ENCODE measurements around the gene ARCN1.
A peak's percentile ranks its signal among the peaks of the same experiment; 100 is the strongest.

The ARCN1 gene

GRCh38 chr11:118524757-118525470 lies 47.3 kb upstream of the ARCN1 start:
- H3K4ac ChIP-seq (ENCODE audit: low read depth in 1 of 2, low read length in 2 of 2), result no peak overlapping the region
- no peak overlapping the region for H2AK5ac ChIP-seq (ENCODE audit: low read length, severe bottlenecking)
- WGBS, result 98% methylated on average over 6 of the region's 6 CpGs
- no peak overlapping the region for H3K4me3 ChIP-seq (ENCODE audit: insufficient read depth in 1 of 2, low read depth in 1 of 2, low read length in 2 of 2)
- H2BK5ac ChIP-seq (ENCODE audit: low read depth, low read length, poor library complexity, severe bottlenecking), result no peak overlapping the region
- H3K27me3 ChIP-seq (ENCODE audit: control insufficient read depth in 1 of 2, insufficient read depth in 1 of 2, low read length in 2 of 2), result no peaks in the 10 kb centered on the region
- H3K23ac ChIP-seq (ENCODE audit: low read length in 2 of 2), result no peak overlapping the region
- H3K9ac ChIP-seq (ENCODE audit: low read length), result no peak overlapping the region
- H3K18ac ChIP-seq (ENCODE audit: low read depth in 1 of 2, low read length in 2 of 2), result no peak overlapping the region
- no peak overlapping the region for H2AFZ ChIP-seq (ENCODE audit: low read depth, low read length)
- no peak overlapping the region for H3K14ac ChIP-seq (ENCODE audit: low read length in 2 of 2)
- H2BK15ac ChIP-seq (ENCODE audit: low read depth, poor library complexity, severe bottlenecking), result no peak overlapping the region
- H2BK120ac ChIP-seq (ENCODE audit: low read depth, low read length), result no peak overlapping the region
- H3K9me3 ChIP-seq (ENCODE audit: control insufficient read depth, low read length), result no peaks in the 10 kb centered on the region
- H3K27ac ChIP-seq (ENCODE audit: low read length, poor library complexity, severe bottlenecking), result no peak overlapping the region
- DNase-seq, result no peak
- peaks cover 15% of the 10 kb centered on the region for H3K79me1 ChIP-seq (replicated peaks; ENCODE audit: low read length, poor library complexity, severe bottlenecking)
- no peak overlapping the region for H2BK12ac ChIP-seq (ENCODE audit: low read length in 2 of 2)
- H3K4me2 ChIP-seq (ENCODE audit: low read length, poor library complexity, severe bottlenecking), result no peak overlapping the region
- H3K4me1 ChIP-seq (ENCODE audit: control insufficient read depth, insufficient read depth, low read depth, low read length), result peaks cover 5% of the 10 kb centered on the region
- H4K8ac ChIP-seq (ENCODE audit: low read length), result no peak overlapping the region
- no peak overlapping the region for H4K91ac ChIP-seq (ENCODE audit: low read length)
- peaks cover 43 to 67% of the 10 kb centered on the region in 2 experiments for H3K36me3 ChIP-seq (ENCODE audit: control insufficient read depth in 1 of 2, insufficient read depth in 2 of 2, low read depth in 1 of 2, low read length in 2 of 2)

- DNase-seq, result no peak
- Histone ChIP-seq H3K23ac (ENCODE audit: low read length in 2 of 2) (no peak overlapping the region), H3K9ac (ENCODE audit: low read length) (no peak overlapping the region), H2BK15ac (ENCODE audit: low read depth, poor library complexity, severe bottlenecking) (no peak overlapping the region), H3K27ac (ENCODE audit: low read length, poor library complexity, severe bottlenecking) (no peak overlapping the region), H2BK120ac (ENCODE audit: low read depth, low read length) (no peak overlapping the region), H3K4me3 (ENCODE audit: insufficient read depth in 1 of 2, low read depth in 1 of 2, low read length in 2 of 2) (no peak overlapping the region), H3K9me3 (ENCODE audit: control insufficient read depth, low read length) (no peaks in the 10 kb centered on the region), H2BK5ac (ENCODE audit: low read depth, low read length, poor library complexity, severe bottlenecking) (no peak overlapping the region), H3K4me2 (ENCODE audit: low read length, poor library complexity, severe bottlenecking) (no peak overlapping the region), H2BK12ac (ENCODE audit: low read length in 2 of 2) (no peak overlapping the region), H2AFZ (ENCODE audit: low read depth, low read length) (no peak overlapping the region), H4K91ac (ENCODE audit: low read length) (no peak overlapping the region), H3K4me1 (ENCODE audit: control insufficient read depth, insufficient read depth, low read depth, low read length) (peaks cover 9% of the 10 kb centered on the region), H3K4ac (ENCODE audit: low read depth in 1 of 2, low read length in 2 of 2) (no peak overlapping the region), H3K14ac (ENCODE audit: low read length in 2 of 2) (no peak overlapping the region), H3K79me1 (replicated peaks; ENCODE audit: low read length, poor library complexity, severe bottlenecking) (peaks cover 22% of the 10 kb centered on the region), H4K8ac (ENCODE audit: low read length) (no peak overlapping the region), H3K36me3 (ENCODE audit: control insufficient read depth in 1 of 2, insufficient read depth in 2 of 2, low read depth in 1 of 2, low read length in 2 of 2) (peaks cover 34 to 49% of the 10 kb centered on the region in 2 experiments), H3K18ac (ENCODE audit: low read depth in 1 of 2, low read length in 2 of 2) (no peak overlapping the region), H2AK5ac (ENCODE audit: low read length, severe bottlenecking) (no peak overlapping the region), H3K27me3 (ENCODE audit: control insufficient read depth in 1 of 2, insufficient read depth in 1 of 2, low read length in 2 of 2) (no peaks in the 10 kb centered on the region)
- WGBS, result 100% methylated on average over 2 of the region's 2 CpGs
Observed at GRCh38 chr11:118526688-118527087, 45.5 kb upstream of the ARCN1 start.

GRCh38 chr11:118527109-118527508 lies 45.1 kb upstream of the ARCN1 start, which contains the start of gene TTC36:
TTC36 (plus strand) TSS chr11:118527474; CDS start chr11:118527495, 21 bp downstream.
- Histone ChIP-seq H4K91ac (ENCODE audit: low read length) (no peak within 1 kb of the TSS), H3K4me2 (ENCODE audit: low read length, poor library complexity, severe bottlenecking) (no peak within 1 kb of the TSS), H3K79me1 (replicated peaks; ENCODE audit: low read length, poor library complexity, severe bottlenecking) (peaks cover 26% of the 10 kb centered on the region), H3K14ac (ENCODE audit: low read length in 2 of 2) (no peak within 1 kb of the TSS), H3K36me3 (ENCODE audit: control insufficient read depth in 1 of 2, insufficient read depth in 2 of 2, low read depth in 1 of 2, low read length in 2 of 2) (peaks cover 30 to 45% of the 10 kb centered on the region in 2 experiments), H3K18ac (ENCODE audit: low read depth in 1 of 2, low read length in 2 of 2) (no peak within 1 kb of the TSS), H3K4me1 (ENCODE audit: control insufficient read depth, insufficient read depth, low read depth, low read length) (peaks cover 13% of the 10 kb centered on the region), H2AFZ (ENCODE audit: low read depth, low read length) (no peak within 1 kb of the TSS), H3K23ac (ENCODE audit: low read length in 2 of 2) (no peak within 1 kb of the TSS), H2BK12ac (ENCODE audit: low read length in 2 of 2) (no peak within 1 kb of the TSS), H3K4ac (ENCODE audit: low read depth in 1 of 2, low read length in 2 of 2) (peak within 1 kb of the TSS in 1 of 2 experiments; percentile 24), H3K9me3 (ENCODE audit: control insufficient read depth, low read length) (no peaks in the 10 kb centered on the region), H3K27me3 (ENCODE audit: control insufficient read depth in 1 of 2, insufficient read depth in 1 of 2, low read length in 2 of 2) (no peaks in the 10 kb centered on the region), H3K4me3 (ENCODE audit: insufficient read depth in 1 of 2, low read depth in 1 of 2, low read length in 2 of 2) (no peak within 1 kb of the TSS), H4K8ac (ENCODE audit: low read length) (no peak within 1 kb of the TSS), H2BK120ac (ENCODE audit: low read depth, low read length) (no peak within 1 kb of the TSS), H2BK15ac (ENCODE audit: low read depth, poor library complexity, severe bottlenecking) (no peak within 1 kb of the TSS), H3K27ac (ENCODE audit: low read length, poor library complexity, severe bottlenecking) (no peak within 1 kb of the TSS), H3K9ac (ENCODE audit: low read length) (no peak within 1 kb of the TSS), H2BK5ac (ENCODE audit: low read depth, low read length, poor library complexity, severe bottlenecking) (no peak within 1 kb of the TSS), H2AK5ac (ENCODE audit: low read length, severe bottlenecking) (no peak within 1 kb of the TSS)
- 76% methylated on average over 3 of the region's 3 CpGs for WGBS
- DNase-seq, result no peak

DNA sequence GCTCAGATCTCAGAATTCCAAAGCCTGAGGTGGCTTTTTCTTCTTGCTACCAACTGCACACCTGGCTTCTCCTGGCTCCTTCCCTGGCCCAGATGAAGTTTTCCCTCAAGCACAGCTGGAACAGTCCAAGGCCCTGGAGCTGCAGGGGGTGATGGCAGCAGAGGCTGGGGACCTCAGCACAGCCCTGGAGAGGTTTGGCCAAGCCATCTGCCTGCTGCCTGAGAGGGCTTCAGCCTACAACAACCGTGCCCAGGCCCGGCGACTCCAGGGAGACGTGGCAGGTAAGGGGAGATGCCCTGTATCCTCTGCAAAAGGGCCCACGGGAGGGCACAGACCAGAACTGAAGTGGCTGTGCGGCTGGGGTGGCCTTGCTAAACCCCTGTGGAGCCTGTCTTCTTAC lies 43.7 kb upstream of the ARCN1 start:
- Histone ChIP-seq H3K27ac (ENCODE audit: low read length, poor library complexity, severe bottlenecking) (no peak overlapping the region), H3K27me3 (ENCODE audit: control insufficient read depth in 1 of 2, insufficient read depth in 1 of 2, low read length in 2 of 2) (no peaks in the 10 kb centered on the region), H2BK120ac (ENCODE audit: low read depth, low read length) (no peak overlapping the region), H3K4me2 (ENCODE audit: low read length, poor library complexity, severe bottlenecking) (no peak overlapping the region), H4K91ac (ENCODE audit: low read length) (no peak overlapping the region), H2BK15ac (ENCODE audit: low read depth, poor library complexity, severe bottlenecking) (no peak overlapping the region), H3K4me1 (ENCODE audit: control insufficient read depth, insufficient read depth, low read depth, low read length) (peaks cover 18% of the 10 kb centered on the region), H2AFZ (ENCODE audit: low read depth, low read length) (no peak overlapping the region), H3K23ac (ENCODE audit: low read length in 2 of 2) (no peak overlapping the region), H3K79me1 (replicated peaks; ENCODE audit: low read length, poor library complexity, severe bottlenecking) (peaks cover 34% of the 10 kb centered on the region), H3K4ac (ENCODE audit: low read depth in 1 of 2, low read length in 2 of 2) (no peak overlapping the region), H3K9me3 (ENCODE audit: control insufficient read depth, low read length) (no peaks in the 10 kb centered on the region), H2BK5ac (ENCODE audit: low read depth, low read length, poor library complexity, severe bottlenecking) (no peak overlapping the region), H3K18ac (ENCODE audit: low read depth in 1 of 2, low read length in 2 of 2) (no peak overlapping the region), H3K4me3 (ENCODE audit: insufficient read depth in 1 of 2, low read depth in 1 of 2, low read length in 2 of 2) (no peak overlapping the region), H2AK5ac (ENCODE audit: low read length, severe bottlenecking) (no peak overlapping the region), H2BK12ac (ENCODE audit: low read length in 2 of 2) (no peak overlapping the region), H3K9ac (ENCODE audit: low read length) (no peak overlapping the region), H3K14ac (ENCODE audit: low read length in 2 of 2) (no peak overlapping the region), H3K36me3 (ENCODE audit: control insufficient read depth in 1 of 2, insufficient read depth in 2 of 2, low read depth in 1 of 2, low read length in 2 of 2) (peaks cover 31 to 32% of the 10 kb centered on the region in 2 experiments), H4K8ac (ENCODE audit: low read length) (no peak overlapping the region)
- WGBS, result 96% methylated on average over 6 of the region's 6 CpGs
- DNase-seq, result no peak
